CD4-positive, alpha-beta T cell treated with Interleukin-4 for 4 hours (primary cell): ENCODE measurements around the gene TPRG1L.
A peak's percentile ranks its signal among the peaks of the same experiment; 100 is the strongest.

ENCODE experiments used
- DNase-seq: peaks from one replicate; pipeline ENCODE4 v3.0.0-alpha.2; 2020

TPRG1L gene

DNA sequence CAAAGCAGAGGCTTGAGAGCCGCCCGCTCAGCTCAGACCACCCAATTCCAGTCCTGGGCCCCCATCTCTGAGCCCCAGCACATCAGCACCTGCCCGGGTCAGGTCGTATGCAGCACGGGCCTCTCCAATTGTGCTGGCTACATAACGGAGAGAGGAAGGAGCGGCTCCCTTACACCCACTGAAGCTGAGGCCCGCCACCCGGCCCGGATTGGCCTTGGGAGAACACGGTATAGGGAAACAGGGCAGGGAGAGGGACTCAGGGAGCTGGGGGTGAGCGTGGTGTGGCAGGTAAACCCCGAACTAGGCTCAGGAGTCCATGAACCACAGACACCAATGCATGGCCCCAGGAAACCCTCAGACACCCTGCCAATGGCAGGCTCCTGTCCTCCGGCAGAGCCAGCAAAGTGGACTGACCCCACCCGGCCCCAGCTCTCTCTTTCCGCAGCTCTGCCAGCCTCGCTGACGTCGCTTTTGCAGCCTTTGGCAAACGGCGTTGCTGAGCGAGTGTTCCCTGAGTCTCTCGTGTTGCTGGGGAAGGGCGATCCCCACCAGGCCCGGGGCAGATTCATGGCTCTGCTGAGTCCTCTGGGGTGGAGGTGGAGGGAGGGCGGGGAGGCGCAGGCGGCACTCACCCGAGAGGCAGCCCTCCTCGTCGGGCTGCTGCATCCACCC, 30.0 kb upstream of the TPRG1L start:
- DNase-seq, result no peak

- no peak for DNase-seq
These were observed 28.9 kb upstream of the TPRG1L start for GRCh38 chr1:3595949-3596348.

GRCh38 chr1:3596663-3597598, 27.9 kb upstream of the TPRG1L start:
- no peak for DNase-seq

GRCh38 chr1:3597599-3597964, 27.2 kb upstream of the TPRG1L start:
- peak; percentile 12 for DNase-seq

DNA sequence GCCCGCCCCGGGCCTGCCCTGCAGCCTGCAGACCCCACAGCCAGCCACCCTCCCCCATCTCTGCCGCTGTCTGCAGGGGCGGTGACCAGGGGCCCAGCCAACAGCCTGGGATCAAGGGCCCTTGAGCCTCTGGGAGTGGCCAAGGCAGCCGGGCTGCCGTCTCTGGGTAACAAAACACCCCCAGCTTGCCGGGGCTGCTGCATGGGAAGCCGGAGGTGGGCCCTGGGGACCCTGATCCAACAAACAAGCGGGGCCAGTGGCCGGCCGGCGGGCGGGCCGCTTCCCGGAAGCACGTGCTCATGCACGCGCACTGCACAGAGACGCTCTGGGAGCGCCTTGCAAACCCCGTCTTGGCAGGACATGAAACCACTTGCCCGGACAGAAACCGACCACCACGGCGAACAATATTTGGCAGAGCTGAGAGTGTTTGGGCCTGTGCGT, 26.7 kb upstream of the TPRG1L start:
- DNase-seq, result no peak

DNA sequence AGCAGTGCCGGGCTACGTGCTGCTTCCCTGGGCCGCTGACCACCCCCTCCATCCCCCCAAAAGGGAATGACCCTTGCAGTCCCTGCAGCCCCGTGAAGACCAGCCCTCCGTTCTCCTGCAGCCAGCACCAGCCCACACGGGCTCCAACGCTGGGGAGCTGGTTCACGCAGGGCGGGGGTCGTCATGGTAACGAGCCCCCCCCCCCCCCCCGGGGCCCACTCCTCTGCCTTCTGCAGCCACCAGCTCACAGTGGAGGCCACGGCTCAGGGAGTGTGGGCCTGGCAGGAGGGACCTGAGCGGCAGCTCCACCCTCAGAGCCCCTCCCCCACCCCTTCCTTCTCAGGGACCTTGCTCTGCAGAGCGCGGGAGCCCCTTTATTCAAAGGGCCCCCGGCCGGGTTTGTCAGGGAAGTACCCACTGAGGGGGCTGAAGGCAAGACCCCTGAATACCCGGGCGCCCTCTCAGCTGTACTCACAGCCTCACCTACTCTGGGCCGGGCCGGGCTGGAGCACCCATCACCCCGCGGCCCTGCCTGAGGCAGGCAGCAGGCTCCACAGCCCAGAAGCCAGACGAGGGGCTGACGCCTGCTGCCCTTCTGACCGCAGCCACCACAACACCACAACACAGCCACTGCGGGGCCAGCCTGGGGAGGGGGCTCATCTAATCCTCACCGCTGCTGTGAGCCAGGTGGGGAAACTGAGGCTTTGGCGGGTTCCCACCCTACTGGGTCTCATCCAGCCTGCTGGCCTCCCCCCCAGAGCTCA, 26.1 kb upstream of the TPRG1L start:
- DNase-seq, result no peak

- DNase-seq, result no peak
These were observed 25.5 kb upstream of the TPRG1L start for GRCh38 chr1:3599286-3599811.

DNA sequence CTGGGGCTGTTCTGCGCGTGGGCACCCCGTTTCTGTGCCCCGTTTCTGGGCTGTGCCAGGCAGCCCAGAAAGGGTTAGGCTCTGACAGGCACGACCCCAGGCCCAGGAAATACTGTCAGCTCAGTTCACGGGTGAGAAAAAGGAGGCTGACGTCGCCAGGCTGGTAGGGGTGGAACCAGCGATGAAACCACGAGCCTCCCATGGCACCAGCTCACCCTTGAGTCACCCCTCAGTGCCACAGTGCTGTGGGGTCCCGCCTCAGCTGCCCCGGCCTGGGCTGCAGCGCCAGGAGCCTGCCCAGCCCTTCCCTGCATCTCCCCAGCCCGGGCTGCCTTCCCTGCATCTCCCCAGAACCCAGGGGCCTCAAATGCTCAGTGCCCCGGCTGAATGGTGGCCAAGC, 25.0 kb upstream of the TPRG1L start:
- DNase-seq, result no peak

DNA sequence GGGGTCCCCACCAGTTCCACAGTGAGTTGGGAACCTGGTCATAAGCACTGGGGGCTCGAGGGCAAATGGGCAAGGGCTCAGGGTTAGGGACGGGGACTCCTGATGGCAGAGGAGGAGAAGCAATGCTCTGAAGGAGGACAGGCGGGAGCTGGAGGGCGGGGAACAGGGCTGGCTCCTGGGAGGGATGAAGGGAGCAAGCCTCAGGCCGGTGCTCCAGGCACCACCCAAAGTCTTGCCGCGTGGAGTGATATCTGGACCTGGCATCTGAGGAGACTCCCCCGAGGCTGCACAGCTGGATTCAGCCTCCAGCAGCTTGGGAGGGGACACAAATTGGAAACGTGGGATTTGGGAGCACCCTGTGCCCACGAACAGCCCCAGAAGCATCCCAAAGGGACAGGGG, 24.5 kb upstream of the TPRG1L start:
- no peak for DNase-seq

DNA sequence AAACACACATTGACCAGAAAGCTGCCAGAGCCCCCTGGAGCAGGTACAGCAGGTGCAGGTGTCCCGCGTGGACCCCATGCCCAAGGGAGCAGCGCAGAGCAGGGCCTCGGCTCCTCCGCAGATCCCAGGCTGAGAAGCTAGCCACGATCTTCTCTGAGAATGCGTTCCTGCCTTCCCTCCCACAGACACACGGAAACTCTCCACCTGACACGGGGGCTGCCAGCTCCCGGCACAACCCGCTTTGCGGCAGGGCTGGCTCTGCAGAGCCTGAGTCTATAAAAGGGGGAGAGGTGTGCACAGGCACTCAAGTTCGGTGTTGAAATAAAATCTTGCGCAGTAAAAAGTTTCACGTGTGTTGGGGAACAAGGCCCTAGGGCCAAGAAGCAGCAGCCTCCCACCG, 23.1 kb upstream of the TPRG1L start:
- no peak for DNase-seq

- DNase-seq, result no peak
These were observed 22.4 kb upstream of the TPRG1L start for GRCh38 chr1:3602375-3602774.

DNA sequence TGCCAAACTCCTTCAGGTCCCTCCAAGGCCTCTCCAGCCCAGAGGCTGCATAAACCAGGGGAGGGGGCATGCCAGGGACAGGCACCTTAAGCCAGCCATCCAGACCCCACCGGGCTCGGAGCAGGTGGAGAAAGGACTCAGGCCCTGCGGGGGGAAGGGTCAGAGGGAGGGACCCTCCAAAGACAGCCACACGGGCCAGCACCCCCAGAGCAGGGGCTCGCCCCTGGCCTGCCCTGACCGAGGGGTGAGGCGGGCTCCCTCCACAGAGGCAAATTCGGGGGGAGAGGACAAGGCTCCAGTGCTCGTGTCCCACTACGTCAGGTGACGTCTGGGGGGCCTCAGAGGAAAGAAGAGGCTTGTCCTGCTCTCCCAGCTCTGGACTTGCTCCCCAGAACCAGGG, 21.7 kb upstream of the TPRG1L start:
- no peak for DNase-seq

DNA sequence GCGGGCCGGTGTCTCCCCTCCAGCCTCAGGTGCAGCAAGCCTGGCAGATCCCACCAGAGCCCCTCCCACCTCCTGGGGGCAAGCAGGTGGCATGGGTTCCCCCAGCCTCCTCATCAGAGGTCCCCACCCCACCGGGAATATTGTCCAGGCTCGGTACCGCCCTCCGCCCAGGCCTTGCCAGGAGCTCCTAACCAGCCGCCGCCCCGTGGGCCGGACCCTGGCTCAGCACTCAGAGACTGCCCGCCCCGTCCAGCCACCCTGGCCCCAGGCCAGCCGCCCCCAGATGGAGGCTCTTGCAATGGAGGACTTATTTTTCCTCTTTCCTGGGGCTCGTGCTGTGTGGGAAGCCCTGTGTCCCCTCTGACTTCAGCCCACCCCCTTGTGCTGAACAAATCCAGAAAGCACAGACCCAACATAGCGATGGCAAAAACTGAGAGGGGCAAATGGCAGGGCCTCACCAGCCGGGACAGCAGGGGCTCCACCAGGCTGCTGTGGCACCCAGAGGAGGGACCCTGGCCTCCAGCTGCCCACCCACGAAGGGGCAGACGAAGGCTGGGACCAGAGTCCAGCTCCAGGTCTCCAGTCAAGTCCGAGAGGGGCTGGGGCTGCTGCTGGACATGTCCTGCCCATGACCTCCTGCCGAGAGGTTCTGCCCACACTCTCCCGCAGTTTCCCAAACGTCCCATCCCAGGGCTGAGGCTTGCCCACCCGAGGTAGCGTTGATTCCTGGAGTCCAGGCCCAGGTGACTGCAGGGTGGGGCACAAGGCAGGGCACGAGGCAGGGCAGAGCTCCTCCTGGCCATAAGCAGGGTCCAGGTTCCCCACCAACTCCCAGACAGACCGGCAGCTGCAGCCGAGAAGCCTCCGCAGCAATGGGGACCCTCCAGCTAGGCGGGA, 21.0 kb upstream of the TPRG1L start:
- DNase-seq, result no peak

DNA sequence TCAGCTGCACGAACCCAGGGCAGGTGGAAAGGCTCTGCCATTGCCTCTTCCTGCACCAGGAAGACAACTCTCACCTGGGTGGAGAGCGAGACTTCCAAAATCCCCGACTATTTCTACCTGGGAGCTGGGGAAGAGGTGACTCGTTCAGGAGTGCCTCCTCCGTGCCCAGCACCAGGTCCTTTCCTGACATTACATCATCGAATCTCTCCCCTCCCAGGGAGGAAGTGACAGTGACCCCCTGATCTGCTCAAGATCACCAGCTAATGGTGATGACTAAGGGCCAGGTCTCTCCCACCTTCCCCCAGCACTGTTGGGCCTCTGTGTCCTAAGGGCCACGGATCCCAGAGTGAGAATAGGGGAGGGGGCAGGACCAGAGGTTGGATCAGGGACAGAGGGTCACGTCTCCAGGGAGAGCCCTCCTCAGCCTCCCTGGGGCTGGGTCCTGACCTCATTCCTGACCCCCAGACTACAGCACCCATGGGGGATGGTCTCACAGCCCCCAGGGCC, 20.3 kb upstream of the TPRG1L start:
- DNase-seq, result no peak

DNA sequence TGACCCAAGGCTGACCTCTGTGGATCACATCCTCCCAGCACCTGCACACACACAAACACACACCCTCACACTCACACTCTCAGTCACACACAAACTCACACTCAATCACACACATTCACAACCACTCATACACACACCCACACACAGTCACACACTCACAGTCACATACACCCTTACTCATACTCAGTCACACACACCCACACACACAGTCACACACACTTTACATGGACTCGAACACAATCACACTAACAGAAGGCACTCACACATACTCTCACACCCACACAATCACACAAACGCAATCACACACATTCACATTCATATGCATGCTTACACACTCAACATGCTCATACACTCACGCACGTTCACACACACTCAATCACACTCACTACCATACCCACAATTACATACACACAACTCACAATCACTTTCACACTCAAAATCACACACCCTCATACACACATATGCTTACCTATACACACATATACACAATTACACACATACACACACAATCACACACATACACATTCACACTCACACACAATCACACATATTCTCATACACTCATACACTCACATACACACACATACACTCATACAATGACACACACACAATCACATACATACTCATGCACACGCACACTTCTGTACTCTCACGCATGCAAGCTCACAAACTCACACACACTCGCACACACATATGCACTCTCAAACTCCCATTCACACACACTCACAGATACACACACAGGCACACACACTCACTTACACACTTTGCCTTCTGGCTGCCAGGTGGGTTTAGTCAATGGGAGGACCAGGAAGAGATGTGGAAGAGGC, 19.6 kb upstream of the TPRG1L start:
- DNase-seq, result no peak

GRCh38 chr1:3606779-3607702, 17.8 kb upstream of the TPRG1L start:
- DNase-seq, result no peak

DNA sequence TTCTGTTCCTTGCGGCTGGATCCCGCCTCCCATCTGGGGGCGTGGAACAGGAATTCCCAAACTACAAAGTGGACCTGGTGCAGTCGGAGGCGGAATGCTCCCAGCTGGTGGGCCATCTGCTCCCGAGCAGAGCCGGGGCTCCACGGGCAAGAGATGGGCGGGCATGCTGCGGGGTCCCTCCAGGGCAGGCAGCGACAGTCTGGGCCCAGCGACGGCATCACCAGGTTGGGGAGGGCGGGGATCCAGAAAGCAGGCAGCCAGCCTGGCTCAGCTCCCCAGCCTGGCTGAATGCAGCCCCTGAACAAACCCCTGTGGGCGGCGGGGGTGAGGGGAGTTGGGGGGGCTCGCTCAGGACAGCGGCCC, 17.1 kb upstream of the TPRG1L start:
- DNase-seq, result no peak

GRCh38 chr1:3608154-3608553, 16.7 kb upstream of the TPRG1L start:
- DNase-seq, result no peak

DNA sequence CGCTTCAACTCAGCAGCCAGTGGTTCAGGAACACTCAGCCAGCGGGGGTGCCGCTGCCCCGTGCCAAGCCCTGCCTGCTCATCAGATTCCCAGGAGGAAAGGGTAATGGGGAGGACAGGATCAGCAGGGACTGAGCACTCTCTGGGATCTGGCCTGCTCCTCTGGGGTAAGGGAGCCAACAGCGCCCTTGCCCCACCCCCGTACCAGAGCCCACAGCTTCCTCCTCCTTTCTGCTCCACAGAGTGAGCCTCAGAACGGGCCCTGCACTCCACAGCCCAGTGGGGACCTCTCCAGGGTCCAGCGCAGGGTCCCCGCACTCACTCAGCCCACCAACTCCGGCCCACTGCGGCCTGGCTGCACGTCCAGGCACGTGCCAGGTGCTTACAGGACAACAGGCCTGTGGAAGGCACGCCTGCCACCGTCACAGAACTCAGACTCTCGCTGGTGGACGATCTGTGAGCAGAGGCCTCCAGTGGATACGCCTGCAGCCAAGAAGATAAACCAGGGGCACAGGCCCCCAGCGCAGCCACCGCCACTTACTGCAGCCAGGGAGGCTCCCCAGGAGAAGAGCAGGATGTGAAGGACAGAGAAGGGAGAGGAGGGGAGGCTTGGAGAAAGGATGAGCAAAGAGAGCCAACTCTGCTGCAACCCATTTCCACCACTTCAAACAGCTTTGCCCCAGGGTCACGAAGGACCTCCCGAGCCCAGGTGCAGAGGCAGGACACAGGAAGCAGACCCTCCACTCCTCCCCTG, 15.6 kb upstream of the TPRG1L start:
- no peak for DNase-seq
